Astrocyte of the cerebellum (primary cell): ENCODE measurements around the gene MLPH.

Source experiments
- DNase-seq: peaks from one replicate; pipeline ENCODE4 v3.0.0-alpha.2; 2011; ENCODE audit warnings: low read depth
- H3K4me3 ChIP-seq: 2 replicates; pipeline ENCODE4 v1.5.1; 2011; ENCODE audit warnings: mild to moderate bottlenecking, low read depth, low read length, moderate library complexity
- in situ Hi-C: cut with HindIII; loops from 2 replicates; pipeline ENCODE4 v1.10.0; 2017; ENCODE audit warnings: low sequenced_read_pairs
- TF ChIP-seq, protein P1 (sequence below): IDR thresholded peaks from 2 replicates; pipeline ENCODE4 v1.5.1; 2012; ENCODE audit warnings: low read length, low read depth, moderate library complexity, mild to moderate bottlenecking; ENCODE audit errors: missing control alignments

MLPH gene

DNA sequence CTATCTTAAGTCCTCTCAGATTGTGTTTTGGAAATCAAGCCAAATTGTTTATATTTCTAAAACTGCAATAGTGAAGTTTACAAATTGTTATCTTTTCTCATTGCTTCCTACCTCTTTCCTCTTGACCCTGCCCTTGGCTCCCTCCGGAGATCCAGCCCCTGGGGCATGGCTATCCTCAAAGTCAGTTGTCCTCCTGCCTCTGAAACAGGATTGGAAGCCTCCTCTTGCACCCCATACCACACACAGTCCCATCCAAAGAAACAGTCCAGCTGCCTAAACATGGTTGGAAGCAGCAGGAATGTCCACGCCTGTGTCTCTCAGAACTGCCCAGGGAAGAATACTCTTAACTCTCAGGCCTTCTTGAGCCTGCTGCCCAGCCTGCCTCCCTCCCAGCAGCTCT is 43.0 kb upstream of the MLPH start:
- in situ Hi-C loops: no loop called here
- TF ChIP-seq, protein P1, sequence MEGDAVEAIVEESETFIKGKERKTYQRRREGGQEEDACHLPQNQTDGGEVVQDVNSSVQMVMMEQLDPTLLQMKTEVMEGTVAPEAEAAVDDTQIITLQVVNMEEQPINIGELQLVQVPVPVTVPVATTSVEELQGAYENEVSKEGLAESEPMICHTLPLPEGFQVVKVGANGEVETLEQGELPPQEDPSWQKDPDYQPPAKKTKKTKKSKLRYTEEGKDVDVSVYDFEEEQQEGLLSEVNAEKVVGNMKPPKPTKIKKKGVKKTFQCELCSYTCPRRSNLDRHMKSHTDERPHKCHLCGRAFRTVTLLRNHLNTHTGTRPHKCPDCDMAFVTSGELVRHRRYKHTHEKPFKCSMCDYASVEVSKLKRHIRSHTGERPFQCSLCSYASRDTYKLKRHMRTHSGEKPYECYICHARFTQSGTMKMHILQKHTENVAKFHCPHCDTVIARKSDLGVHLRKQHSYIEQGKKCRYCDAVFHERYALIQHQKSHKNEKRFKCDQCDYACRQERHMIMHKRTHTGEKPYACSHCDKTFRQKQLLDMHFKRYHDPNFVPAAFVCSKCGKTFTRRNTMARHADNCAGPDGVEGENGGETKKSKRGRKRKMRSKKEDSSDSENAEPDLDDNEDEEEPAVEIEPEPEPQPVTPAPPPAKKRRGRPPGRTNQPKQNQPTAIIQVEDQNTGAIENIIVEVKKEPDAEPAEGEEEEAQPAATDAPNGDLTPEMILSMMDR: no peak
- H3K4me3 ChIP-seq: no peak overlapping the region
- no peak for DNase-seq

DNA sequence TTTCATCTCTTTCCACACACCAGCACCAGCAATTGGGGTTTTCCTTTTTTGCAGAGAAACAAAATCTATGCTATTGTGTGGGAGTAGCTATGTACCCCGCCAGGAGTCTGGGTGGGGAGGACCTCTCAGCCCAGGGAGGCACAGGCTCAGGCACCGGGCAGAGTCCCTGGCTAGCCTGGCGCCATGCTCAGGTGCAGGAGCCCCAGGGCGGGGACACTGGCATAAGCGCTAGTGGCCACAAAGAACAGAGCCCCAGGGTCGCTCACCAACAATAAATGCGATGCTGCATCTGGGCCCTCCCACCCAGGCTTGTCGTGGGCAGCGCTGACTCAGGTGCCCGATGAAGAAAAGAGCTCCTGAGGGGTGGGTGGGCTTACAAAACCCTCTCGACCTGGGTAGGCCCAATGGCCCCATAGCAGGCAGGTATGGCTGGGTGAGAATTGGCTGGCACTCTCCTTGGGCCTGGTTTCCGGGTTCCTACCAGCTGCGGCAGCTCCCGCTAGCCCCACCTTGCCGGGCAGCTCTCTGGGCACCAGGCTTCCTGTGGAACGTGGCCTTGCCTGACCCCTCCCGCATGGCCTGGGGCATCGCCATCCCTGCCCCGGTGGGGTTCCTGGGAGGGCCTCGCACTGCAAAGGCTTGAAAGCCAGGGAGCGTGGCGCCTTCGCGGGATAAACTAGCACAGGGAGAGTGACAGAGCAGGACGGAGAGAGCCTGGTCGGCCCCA is 41.3 kb upstream of the MLPH start:
- TF ChIP-seq, protein P1: no peak
- no peak overlapping the region for H3K4me3 ChIP-seq
- no peak for DNase-seq
- in situ Hi-C loops: no loop called here

DNA sequence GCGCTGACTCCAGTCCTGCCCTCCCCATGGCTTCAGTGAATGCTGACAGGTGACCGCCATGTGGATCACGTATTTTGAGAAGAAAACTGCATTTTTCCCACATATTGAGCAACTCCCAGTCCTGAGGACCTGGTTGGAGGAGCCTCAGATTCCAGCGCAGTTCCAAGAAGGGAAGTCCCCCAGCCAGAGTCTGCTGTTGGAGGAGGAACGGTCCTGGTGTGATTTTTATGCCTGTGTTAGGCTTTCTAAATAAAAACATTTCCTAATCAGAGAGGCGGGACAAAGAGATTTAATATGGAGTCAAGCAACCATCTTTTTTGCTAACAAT is 40.7 kb upstream of the MLPH start:
- in situ Hi-C loops: no loop called here
- DNase-seq: no peak
- H3K4me3 ChIP-seq: no peak overlapping the region
- TF ChIP-seq, protein P1: no peak

DNA sequence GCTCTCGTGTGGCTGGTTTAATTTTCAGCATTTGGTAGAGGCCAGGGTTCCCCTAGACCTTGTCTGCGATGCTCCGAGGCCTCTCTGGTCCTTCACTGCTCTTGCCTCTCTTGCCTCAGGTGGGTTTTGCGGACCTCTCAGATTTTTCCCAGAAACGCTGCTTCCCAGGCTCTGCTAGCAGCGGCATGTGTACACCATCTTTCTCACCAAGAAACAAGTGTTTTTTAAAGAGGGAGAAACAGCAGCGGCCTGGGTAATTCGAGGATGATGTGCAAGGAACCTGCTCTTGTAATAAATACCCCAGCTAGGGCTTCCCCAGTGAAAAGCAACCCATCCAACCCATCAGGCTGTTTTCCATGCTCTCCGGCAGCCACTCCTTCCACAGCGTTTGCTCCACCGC is 39.6 kb upstream of the MLPH start:
- no peak overlapping the region for H3K4me3 ChIP-seq
- no peak for DNase-seq
- TF ChIP-seq, protein P1: no peak
- in situ Hi-C loops: no loop called here

DNA sequence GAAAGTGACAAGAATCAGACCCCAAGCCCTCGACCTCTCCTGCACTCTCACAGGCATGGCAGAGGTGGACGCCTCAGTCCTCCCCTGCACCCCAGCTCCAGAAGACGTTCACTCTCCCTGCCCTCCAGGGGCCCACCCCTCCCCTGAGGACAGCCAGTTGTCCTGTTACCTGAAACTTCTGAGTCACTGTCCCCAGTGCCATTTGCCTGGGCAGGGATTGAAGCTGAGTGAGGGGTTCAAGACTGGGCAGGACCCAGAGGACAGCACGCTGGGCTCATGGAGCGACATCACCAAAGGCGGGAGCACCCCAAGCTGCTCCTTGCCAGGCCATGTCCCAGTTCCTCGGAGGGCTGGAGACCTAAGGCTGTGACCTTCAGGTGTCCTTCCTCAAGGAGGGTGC is 38.9 kb upstream of the MLPH start:
- in situ Hi-C loops: no loop called here
- TF ChIP-seq, protein P1: no peak
- no peak for DNase-seq
- no peak overlapping the region for H3K4me3 ChIP-seq

DNA sequence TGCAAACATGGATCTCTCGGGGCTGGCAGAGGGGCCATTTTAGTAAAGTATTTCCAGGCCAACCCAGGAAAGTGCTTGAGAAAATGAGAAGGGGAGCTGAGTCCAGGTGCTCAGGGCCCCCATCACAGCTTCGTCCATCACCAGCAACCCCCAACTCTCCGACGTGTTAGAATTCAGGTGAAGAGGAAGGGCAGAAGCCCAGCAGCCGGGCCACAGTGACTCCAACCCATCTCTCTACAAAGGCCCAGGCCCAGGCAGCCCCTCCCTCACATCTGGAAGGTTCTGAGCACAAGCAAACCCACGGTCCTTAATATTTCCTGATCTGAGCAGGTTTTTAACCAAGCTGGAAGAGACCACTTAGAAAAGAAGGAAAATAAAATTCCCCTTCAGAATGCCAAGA is 38.4 kb upstream of the MLPH start:
- in situ Hi-C loops: no loop called here
- no peak for DNase-seq
- TF ChIP-seq, protein P1: no peak
- H3K4me3 ChIP-seq: no peak overlapping the region
